22Rv1 (cell line): ENCODE data around the gene PKP4.

ENCODE experiments used
- ZFX ChIP-seq: fragments of 450-650 bp; IDR thresholded peaks from 2 replicates; pipeline ENCODE4 v1.6.1; 2017; ENCODE audit warnings: antibody characterized with exemption, borderline replicate concordance
- TF ChIP-seq, protein P1 (sequence below): fragments of 450-650 bp; IDR thresholded peaks from 2 replicates; pipeline ENCODE4 v1.5.1; 2017; ENCODE audit warnings: mild to moderate bottlenecking

DNA sequence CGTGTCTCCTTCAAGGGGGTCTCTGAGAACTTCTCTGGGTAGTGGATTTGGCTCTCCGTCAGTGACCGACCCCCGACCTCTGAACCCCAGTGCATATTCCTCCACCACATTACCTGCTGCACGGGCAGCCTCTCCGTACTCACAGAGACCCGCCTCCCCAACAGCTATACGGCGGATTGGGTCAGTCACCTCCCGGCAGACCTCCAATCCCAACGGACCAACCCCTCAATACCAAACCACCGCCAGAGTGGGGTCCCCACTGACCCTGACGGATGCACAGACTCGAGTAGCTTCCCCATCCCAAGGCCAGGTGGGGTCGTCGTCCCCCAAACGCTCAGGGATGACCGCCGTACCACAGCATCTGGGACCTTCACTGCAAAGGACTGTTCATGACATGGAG, 168.2 kb downstream of the PKP4 start:
- TF ChIP-seq, protein P1, sequence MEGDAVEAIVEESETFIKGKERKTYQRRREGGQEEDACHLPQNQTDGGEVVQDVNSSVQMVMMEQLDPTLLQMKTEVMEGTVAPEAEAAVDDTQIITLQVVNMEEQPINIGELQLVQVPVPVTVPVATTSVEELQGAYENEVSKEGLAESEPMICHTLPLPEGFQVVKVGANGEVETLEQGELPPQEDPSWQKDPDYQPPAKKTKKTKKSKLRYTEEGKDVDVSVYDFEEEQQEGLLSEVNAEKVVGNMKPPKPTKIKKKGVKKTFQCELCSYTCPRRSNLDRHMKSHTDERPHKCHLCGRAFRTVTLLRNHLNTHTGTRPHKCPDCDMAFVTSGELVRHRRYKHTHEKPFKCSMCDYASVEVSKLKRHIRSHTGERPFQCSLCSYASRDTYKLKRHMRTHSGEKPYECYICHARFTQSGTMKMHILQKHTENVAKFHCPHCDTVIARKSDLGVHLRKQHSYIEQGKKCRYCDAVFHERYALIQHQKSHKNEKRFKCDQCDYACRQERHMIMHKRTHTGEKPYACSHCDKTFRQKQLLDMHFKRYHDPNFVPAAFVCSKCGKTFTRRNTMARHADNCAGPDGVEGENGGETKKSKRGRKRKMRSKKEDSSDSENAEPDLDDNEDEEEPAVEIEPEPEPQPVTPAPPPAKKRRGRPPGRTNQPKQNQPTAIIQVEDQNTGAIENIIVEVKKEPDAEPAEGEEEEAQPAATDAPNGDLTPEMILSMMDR: no peak
- TF ChIP-seq ZFX: no peak
